Bronchial epithelial cell (primary cell): ENCODE data around the gene NLRC4. TPM values are rescaled to one million over a fixed set of nuclear protein-coding genes. Genes with fewer than 3 reads are reported as not detected.

Experiments
- DNase-seq: peaks from one replicate; pipeline ENCODE4 v3.0.0-alpha.2; 2010; ENCODE audit warnings: low read depth
- FAIRE-seq: peaks from 2 replicates; lab custom pipeline; 2011; peaks lifted over from hg19 to GRCh38; lab: Jason Lieb, UNC
- H3K27me3 ChIP-seq: 2 replicates; pipeline ENCODE4 v1.5.1; 2011; ENCODE audit warnings: low read length; ENCODE audit not compliant: control insufficient read depth, insufficient read depth
- H3K36me3 ChIP-seq: 2 replicates; pipeline ENCODE4 v1.5.1; 2011; ENCODE audit warnings: low read length; ENCODE audit not compliant: control insufficient read depth, insufficient read depth
- H3K4me3 ChIP-seq: 2 replicates; pipeline ENCODE4 v1.5.1; 2011; ENCODE audit warnings: mild to moderate bottlenecking, low read depth, low read length, control low read depth
- total RNA-seq: library from RNA; depleted of rRNA; stranded (reverse); fragments of >200 nt; gene quantifications from 2 replicates; pipeline ENCODE4 v1.2.1, GENCODE V29; 2014
- TF ChIP-seq, protein P1 (sequence below): IDR thresholded peaks from 2 replicates; pipeline ENCODE4 v1.5.1; 2011; ENCODE audit warnings: mild to moderate bottlenecking, moderate library complexity, low read length, control low read depth, inconsistent platforms; ENCODE audit not compliant: insufficient read depth, severe bottlenecking

NLRC4 gene
- total RNA-seq, 1 donor from 2014 or later, result 0.53 TPM

GRCh38 chr2:32192418-32192817 is 72.3 kb downstream of the NLRC4 start:
- DNase-seq (no peak), FAIRE-seq (no peak)
- no peaks in the 10 kb centered on the region for H3K27me3 ChIP-seq
- no peak overlapping the region for H3K4me3 ChIP-seq
- TF ChIP-seq, protein P1, sequence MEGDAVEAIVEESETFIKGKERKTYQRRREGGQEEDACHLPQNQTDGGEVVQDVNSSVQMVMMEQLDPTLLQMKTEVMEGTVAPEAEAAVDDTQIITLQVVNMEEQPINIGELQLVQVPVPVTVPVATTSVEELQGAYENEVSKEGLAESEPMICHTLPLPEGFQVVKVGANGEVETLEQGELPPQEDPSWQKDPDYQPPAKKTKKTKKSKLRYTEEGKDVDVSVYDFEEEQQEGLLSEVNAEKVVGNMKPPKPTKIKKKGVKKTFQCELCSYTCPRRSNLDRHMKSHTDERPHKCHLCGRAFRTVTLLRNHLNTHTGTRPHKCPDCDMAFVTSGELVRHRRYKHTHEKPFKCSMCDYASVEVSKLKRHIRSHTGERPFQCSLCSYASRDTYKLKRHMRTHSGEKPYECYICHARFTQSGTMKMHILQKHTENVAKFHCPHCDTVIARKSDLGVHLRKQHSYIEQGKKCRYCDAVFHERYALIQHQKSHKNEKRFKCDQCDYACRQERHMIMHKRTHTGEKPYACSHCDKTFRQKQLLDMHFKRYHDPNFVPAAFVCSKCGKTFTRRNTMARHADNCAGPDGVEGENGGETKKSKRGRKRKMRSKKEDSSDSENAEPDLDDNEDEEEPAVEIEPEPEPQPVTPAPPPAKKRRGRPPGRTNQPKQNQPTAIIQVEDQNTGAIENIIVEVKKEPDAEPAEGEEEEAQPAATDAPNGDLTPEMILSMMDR, result no peak
- peaks cover 1% of the 10 kb centered on the region for H3K36me3 ChIP-seq

GRCh38 chr2:32189011-32189410 is 75.7 kb downstream of the NLRC4 start:
- no peak for DNase-seq
- FAIRE-seq, result no peak
- Histone ChIP-seq H3K4me3 (no peak overlapping the region), H3K36me3 (no peaks in the 10 kb centered on the region), H3K27me3 (no peaks in the 10 kb centered on the region)
- TF ChIP-seq, protein P1, result no peak

DNA sequence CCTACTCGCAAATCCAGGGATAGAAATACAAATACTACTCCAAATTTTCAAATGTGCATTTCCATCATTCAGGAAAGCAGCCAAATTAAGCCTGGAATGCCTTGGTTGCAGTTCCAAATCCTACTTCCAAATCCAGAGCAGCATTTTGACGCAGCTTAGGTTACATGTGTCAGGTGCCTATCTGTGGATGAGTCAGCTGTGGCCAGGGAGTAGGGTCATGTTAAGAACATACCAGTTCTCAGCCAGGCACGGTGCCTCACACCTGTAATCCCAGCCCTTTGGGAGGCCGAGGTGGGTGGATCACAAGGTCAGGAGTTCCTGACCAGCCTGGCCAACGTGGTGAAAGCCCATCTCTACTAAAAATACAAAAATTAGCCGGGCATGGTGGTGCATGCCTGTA is 82.0 kb downstream of the NLRC4 start:
- no peaks in the 10 kb centered on the region for H3K27me3 ChIP-seq
- peaks cover 5% of the 10 kb centered on the region for H3K36me3 ChIP-seq
- TF ChIP-seq, protein P1, result no peak
- DNase-seq (no peak), FAIRE-seq (no peak)
- no peak overlapping the region for H3K4me3 ChIP-seq

Other genes with a start within 250 kb of the NLRC4 start
- 60.3 and 75.7 TPM in 2 replicates for gene DPY30, start 225.1 kb downstream of the NLRC4 start, total RNA-seq
- 22.7 and 25.5 TPM in 2 replicates for gene SPAST, start 201.3 kb downstream of the NLRC4 start, total RNA-seq
- 23.2 and 26.2 TPM in 2 replicates for gene SLC30A6, start 99.0 kb downstream of the NLRC4 start, total RNA-seq
- 21.9 and 27.7 TPM in 2 replicates for gene YIPF4, start 13.0 kb upstream of the NLRC4 start, total RNA-seq
- 119 and 126 TPM in 2 replicates for gene BIRC6, start 92.1 kb upstream of the NLRC4 start, total RNA-seq